Measurements from ENCODE around the gene LCN1.
"Not testable (repeated sequence)": the region's sequence is repeated elsewhere in the genome, so short reads cannot be mapped to it uniquely, and the experiment has no call there.

The LCN1 gene

DNA sequence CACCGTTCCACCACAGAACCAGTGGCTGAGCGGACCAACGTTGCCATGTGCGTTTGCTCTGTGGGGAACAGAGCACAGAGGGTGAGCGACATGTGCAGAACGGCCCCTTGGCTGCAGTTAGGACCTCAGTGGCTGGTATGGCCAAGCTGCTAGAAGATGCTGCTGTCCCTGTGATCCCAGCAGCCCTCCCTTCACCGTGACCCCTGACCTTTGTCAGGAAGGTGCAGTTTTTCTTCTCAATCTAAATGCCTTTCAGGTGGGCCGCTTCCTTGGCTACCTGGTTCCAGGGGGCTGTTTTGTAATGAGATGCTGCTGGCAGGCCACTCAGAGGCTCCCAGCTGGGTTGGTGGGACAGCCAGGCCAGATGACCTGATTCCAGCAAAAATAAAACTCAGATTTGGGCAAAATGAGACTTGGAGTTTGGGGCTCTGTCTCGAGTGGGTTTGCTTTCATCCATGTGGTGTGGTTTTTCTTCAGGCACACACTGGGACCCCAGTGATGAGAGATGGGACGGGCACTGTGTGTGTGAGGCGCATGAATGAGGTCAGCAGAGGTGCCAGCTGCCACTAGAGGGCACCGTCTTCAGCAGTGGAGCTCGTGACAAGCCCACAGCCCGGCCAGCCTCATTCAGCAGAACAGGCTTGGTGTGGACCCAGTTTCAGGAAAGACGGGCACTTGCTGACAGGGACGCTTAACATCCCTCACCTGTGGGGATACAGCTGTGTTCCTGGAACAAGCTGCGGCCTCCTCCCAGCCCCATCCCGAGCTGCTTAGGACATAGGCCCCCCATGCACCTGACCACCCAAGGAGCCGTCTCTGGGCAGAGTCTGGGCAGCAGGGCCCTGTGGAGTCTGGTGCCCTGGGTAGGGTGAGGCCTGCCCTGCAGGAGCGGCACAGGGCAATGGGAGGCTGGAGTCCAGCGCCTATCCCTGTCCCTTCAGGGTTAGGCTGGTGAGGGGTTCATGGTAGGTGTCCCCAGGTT is 16.7 kb upstream of the LCN1 start:
- DNase-seq (ENCODE audit: low spot score), result peak; percentile 50

DNA sequence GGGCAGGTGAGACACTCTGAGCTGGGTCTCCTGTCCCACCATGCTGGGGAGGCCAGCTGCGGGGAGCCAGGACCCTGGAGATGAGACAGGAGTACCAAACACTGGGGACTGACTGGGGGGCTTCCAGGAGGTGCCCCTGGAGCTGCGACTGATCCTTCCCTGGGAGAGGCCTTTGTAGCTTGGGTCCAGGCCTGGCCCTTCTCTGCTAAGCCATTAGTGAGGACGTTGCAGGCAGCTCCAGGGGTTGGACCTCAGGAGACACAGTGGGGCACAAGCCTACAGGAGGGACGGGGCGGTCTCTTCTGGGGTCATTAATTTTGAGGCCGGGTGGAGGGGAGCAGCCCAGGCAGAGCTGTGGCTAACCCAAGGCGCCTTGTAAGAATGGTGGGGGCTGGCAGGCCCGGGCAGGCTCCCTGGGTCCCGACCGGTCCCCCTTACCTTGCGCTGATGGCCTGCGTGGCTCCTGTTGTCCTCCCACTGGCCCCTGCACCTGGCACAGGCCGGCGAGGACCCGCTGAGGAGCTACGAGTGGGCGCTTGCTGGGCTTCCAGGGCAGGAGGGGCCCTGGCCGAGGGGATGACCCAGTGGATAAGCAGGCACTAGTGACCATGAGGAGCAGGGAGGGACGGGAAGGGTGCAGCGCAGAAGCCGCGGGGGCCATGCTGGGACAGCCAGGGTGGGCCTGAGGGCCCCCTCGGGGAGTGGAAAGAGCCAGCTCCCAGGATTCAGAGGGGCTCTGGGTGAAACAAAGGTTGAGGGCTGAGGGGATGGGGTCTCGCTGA is 15.6 kb upstream of the LCN1 start:
- no peak for DNase-seq (ENCODE audit: low spot score)

DNA sequence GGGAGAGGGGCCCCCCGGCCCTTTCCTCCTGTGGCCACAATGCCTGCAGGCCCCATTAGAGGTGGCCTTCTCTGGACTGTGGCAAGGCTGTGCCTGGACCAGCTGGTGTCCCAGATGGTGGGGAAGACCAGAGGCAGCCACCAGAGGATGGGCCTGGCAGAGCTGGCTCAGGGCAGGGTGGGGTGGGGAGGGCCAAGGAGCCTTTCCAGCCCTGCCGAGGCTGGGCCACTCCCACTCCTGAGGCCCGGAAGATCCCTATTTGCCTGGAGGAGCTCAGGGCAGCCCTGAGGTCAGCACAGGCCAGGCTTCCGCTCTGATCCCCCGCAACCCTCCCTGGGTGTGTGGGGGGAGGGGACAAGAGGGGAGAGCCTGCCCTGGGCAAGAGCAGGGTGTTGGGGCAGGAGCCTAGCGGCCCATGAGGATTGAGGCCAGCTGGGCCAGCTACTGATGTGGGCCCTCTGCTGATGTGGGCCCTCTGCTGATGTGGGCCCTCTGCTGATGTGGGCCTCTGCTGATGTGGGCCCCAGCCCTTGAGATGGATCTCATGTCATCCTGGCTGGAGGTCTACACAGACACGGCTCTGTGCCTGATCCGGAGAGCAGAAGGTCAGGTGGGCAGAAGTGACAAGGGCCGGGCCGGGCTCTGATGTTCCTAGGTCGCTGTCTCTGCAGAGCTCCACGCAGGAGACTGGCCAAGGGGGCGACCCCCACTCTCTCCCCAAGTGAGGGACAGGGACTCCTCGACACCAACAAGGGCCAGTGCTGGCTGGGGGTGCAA is 14.7 kb upstream of the LCN1 start:
- no peak for DNase-seq (ENCODE audit: low spot score)

DNA sequence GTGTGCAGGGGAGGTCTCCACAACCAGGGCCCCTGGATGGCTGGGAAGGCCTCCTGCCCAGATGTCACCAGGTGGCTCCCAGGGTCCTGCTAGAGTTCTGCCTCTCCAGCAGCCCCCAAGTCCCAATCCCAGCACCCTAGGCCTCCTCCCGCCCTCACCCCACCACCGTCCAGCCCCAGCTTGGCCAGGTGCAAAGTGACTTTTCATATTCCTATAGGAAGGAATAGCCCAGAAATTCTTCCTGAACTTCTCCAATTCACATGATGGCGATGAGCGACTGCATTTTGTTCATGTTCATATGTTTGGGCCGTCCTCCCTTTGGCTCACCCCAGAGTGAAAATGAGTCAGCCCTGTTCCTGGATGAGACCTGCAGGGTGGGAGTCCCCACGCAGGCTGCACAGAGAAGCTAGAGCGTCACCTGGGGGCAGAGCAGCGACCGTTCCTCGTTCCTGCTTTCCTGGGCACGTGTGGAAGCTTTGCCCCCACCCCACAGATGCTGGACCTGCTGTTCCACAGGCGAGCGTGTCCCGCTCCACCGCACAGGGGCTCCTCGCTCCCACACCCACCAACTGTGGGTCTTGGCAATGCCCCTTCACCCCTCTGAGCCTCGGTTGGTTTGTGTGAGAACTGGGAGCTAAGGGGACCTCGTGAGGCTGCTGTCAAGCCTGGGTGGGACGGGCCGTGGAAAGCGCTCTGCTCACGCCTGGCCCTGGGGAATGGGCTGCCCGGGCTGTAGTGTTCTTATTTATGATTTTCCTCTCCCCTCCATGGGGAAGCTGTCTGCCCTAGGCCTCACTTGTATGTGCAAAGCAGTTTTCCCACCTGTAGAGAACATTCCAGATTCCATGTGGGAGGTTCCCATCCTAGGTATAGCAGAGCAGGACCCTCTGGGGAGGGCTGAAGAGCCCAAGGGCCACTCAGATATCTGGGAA is 13.9 kb upstream of the LCN1 start:
- no peak for DNase-seq (ENCODE audit: low spot score)

DNA sequence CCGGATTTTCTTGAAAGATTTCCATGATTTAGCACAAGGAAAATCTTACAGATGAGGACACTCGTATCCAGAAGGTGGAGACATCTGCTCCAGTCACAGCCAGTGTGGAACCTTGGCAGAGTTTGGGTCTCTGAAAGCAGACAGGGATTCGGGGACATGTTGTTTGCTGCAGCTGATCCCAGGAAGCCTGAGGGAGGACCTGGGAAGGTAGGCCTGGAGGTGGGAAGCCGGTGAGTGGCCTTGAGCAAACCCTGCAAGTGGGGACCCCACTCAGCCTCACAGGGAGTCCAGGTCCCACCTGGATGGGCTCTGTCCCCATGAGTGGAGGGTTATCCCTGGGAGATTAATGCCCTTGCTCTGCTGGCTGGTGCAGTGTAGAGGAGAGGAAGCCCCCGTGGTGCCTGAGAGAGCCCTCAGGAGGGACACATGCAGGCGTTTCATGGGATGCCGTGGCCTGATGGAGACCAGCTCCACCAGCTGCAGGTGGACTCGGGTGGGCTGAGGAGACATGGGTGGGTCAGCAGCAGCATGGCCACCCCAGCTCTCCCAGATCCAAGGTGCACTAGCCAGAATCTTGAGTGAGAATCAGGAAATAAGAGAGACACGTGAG is 12.9 kb upstream of the LCN1 start:
- no peak for DNase-seq (ENCODE audit: low spot score)

DNA sequence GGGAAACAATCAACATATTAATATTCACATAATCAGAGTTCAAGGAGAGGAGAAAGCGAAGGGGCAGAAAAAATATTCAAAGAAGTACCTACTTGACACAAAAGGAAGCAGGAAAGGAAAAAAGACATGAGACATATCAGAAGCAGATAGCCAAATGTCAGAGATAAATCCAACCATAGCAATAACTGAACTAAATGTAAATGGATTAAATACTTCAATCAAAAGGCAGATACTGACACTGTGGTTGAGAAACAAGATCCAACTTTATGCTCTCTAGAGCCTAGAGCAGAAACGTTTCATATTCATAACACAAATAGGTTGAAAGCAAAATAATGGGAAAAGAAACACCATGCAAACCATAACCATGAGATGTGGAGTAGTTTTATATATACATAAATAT is 11.8 kb upstream of the LCN1 start:
- DNase-seq (ENCODE audit: low spot score), result no peak

DNA sequence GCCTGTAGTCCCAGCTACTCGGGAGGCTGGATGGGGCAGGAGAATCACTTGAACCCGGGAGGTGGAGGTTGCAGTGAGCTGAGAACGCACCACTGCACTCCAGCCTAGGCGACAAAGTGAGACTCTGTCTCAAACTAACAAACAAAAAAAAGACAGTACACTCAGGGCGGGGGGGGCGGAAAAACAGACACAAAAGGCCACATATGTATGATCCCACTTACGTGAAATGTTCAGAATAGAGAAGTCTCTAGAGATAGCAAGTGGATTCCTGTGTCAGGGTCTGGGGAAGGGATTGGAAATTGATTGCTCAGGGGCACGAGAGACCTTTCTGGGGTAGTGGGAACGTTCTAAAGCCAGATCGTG is 9.0 kb upstream of the LCN1 start:
- no peak for DNase-seq (ENCODE audit: low spot score)

DNA sequence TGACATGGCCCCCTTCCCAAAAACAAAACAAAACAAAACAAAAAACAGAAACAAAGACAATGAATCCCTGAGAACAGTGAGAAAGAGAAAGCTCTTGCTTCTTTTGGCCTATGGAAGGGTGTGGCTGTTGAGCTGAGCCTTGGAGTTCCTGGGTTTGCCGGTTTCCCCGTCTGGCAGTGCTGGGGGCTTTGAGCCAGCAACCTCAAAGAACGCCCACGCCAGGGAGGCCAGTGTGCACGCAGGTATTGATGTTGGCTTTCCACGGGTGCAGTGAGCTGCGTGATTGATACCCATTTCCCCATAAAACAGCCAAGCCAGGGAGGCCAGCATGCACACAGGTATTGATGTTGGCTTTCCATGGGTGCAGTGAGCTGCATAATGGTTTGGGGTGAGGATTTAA is 8.3 kb upstream of the LCN1 start:
- DNase-seq (ENCODE audit: low spot score), result no peak

DNA sequence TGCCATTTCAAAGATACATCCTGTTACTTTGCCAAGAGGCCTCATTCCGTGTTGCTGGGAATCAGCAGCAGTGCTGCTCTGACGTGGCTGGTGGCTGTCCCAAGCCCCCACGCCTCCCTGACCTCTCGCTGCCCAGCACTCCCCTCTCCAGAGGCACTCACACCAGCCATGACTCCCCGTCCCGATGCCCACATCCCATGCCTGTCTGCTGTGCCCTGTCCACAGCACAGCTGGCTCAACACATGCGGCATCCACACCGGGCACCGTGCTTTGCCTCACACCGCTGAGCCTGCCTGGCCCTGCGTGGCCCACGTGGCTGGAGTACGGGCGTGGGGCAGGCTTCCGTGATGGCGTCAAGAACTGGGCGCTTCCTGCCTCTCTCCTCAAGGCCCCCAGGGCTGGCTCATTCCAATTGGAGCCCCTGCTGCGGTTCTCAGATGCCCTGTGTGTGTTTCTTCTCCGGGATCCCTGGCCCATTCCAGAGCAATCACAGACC is 7.8 kb upstream of the LCN1 start:
- DNase-seq (ENCODE audit: low spot score), result no peak

DNA sequence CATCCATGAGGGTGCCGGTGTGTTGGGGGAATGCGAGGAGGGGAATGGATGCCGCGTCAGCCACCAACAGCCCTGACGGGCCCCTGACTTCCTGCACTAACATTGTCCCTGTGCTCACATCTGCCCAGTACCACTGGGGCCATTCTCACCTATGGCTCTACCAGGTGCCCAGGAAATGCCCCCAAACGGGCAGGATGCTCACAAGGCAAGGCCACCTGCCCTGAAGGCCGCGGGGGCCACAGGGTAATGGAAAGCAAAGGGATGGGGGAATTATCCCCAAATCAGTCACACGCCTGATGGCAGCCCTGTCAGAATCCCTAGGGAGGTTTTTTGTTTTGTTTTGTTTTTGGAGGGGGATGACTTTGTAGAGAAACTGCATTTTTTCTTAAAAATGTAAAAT is 7.3 kb upstream of the LCN1 start:
- not testable (repeated sequence) for DNase-seq (ENCODE audit: low spot score)

DNA sequence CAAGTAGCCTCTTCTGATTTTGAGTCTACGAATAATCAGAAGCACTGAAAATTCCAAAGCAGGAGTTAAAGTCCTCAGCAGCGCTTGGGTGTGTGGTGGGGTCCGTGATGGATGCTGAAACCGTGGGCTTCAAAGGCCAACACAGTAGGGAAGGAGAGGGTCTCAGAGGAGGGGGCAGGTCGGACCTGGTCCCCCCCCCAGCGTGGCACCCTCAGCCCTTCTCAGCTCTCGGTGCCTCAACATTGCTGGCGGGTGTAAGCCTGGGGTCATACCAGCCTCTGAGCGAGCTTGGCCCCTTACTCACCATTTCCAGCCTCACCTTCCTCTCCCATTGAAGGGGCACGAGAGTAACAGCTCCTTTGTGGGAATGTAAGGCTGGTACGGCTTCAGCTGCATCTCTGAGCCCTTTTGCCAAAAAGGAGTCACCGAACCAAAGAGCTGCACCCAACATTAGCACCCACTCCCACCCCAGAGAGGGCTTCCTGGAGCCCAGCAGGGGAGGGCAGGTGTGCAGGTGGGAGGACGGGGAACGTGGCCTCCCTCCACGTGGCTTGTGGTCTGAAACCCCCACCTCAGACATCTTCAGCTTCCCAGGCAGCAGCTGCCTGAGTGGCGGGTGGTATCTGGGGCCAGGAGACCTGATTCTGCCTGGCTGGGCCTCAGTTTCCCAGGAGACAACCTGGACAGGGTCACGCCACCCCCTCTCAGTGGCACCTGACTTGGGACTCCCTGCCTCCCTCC is 6.7 kb upstream of the LCN1 start:
- DNase-seq (ENCODE audit: low spot score), result no peak

DNA sequence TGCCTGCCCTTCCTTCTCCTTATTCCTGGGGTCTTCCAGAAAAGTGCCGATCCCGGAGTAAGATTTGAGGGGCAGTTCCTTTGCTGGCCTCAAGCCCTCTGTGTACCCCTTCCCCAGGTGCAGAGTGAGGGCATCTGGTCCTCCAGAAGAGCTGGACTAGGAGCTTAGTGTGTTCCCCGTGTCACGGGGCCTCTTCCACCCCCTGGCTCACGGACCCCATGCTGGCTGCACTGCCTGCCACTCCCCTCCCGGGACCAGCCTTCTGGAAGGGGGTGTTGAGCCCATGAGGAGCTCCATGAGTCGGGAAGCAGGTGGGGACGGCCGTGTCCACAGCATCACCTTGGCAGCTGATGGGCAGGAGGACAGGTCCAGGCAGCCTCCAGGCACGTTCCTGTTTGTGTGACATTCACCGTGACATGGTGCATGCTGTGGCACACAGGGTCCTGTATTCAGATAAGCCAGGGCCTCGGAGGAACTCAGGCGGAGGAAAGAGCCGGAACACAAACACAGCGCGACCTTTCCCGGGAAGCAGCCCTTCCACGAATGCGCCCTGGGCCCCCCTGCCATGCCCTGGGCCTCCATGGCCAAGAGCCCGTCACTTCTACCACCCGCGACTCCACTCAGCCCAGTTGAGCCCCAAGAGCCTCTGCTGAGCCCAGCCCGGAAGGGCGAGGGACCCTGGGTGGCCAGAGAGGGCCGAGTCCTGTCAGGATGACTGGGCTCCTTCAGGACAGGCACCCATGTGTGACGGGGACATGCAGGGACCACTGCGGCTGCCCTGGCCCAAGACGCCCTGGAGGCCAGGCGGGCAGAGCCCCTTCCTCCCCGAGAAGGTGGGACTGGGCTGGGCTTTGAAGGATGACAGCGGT is 5.9 kb upstream of the LCN1 start:
- no peak for DNase-seq (ENCODE audit: low spot score)

DNA sequence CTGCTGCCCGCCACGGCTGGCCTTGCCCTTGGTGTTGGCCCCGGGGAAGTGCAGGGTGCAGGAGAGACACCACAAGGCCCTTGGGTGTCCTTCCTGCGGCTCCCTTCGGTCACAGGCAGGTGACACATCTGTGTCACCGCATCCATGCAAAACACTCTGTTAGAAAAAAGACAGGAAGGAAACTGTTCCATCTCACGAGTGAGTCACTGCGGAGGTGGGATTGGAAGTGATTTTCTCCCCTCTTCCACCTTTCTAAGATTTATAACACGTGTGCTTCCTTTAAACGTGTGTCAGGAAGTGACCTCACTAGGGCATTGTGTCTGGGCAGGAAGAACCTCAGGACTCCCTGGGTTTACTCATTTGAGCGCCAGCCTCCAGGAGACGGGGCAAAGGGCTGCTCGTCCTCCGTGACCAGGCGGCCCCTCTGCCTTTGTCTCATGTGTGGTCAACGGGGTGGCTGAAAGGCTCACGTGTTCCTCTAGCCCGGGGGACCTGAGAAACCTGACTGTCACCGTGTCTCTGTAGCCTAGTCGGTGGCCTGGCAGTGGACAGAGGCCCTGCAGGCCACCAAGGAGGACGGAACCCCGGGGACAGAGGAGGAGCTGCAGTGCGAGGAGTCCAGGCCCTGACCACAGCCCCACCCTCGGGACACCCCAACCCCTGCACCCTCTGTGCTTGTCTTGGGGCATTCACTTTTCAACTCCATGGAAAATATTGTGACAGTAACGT is 4.9 kb upstream of the LCN1 start:
- no peak for DNase-seq (ENCODE audit: low spot score)

DNA sequence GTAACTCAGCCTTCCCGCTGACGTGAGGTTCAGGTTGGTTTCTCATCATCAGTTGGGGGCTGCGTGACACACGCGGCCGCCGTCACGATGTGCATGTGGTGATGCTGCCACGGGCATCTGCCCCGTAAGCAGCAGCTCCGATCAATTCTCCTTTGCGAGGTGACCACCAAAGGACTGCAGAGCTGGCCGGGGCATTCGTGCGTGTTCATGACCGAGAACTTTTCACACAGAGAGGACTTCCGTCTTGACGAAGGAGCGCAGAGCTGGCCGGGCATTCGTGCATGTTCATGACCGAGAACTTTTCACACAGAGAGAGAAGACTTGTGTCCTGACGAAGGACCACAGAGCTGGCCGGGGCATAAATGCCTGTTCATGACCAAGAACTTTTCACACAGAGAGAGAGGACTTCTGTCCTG is 3.8 kb upstream of the LCN1 start:
- DNase-seq (ENCODE audit: low spot score), result no peak

DNA sequence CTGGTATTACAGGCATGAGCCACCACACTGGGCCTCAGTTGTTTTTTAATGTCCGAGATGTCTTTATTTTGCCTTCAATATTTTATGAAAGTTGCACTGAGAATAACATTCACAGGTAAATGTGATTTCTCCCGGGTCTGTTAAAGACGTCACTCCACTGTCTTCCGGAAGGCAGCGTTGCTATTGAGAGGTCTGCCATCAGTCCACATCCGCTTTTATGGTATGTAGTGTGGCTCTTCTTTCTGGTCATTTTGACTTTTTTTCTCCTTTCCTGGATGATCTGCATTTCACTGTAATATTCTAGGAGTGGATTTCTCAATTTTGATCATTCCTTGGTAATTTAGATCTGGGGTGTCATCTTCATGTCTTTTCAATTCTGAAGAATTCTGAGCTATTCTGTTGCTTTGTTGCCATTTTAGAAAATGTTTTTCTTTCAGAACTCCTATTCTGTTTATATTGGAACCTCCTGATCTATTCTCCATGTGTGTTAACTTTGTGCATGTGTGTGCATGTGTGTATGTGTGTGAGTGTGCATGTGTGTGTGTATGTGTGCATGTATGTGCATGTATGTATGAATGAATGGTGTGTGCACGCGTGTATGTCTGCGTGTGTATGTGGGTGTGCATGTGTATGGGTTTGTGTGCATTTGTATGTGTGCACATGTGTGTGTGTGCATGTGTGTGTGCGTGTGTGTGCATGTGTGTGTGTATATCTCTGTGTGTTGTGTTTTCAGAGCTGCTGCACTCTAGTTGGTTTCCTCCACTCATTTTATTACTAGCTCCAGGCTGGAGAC is 1.9 kb upstream of the LCN1 start:
- no peak for DNase-seq (ENCODE audit: low spot score)

DNA sequence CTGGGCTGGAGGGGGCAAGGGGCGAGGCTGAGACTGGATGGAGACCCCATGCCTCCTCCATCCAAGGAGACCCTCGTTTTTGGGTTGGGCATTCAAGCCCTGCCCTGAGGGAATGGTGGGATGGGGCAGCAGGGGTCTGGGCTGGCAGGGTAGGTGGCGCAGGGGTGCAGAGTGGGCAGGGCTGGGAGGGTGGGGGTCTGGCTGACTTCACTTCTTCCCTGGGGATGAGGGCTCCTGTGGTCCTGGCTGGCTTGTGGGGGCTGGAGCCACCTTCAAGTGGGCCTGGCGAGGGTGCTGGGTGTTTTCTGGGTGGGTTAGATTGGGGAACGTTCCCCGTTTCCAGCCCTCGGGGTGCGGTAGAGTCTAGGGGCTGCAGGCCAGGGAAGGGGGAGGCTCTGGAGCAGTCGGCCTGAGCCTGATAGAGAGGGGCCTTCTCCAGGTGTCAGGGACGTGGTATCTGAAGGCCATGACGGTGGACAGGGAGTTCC is 412 bp downstream of the LCN1 start:
- no peak for DNase-seq (ENCODE audit: low spot score)

DNA sequence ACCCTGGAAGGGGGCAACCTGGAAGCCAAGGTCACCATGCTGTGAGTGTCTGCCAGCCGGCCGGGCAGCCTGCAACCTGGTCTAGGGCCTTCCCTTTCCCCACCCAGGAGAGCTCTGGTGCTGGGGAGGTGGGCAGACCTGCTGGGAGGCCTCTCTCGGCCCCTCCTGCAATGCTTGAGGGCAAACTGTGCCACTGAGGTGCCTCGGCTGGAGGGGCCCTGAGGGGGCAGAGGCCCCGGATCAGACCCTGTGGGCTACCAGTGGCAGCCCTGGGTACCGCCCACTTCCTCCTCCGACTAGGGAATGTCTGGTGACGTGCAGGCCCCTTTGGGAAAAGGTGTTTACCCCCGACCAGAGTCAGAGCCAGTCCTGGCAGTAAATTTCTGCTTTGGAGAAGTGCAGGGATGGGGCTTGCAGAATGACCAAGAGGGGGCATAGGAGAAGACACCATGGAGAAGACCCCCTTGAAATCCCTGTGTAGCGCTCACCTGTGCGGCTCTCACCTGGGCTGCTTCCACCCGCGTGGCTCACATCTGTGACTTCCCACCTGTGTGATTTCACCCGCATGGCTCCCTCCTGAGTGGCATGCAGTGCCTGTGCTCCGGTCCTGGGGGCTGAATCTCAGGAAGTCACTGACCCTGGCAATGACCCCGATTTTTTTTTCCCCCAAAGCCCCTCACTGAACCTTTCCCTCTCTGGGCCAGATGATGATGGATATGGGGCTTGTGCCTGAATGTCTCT is 1.1 kb downstream of the LCN1 start:
- DNase-seq (ENCODE audit: low spot score), result no peak

Measured in CD4-positive, alpha-beta T cell treated with Interleukin-15 for 4 hours (primary cell).